Activated CD8-positive, alpha-beta memory T cell treated with anti-CD3 and anti-CD28 coated beads, Interleukin-2, amount 50 U/mL, for 24 hours (primary cell): ENCODE measurements around the gene GINS2.

ENCODE experiments used
- DNase-seq: peaks from one replicate; pipeline ENCODE4 v3.0.0-alpha.2; 2020; ENCODE audit errors: extremely low read depth

GINS2 gene

GRCh38 chr16:85640254-85640558 is 48.5 kb downstream of the GINS2 start:
- DNase-seq, result no peak

- no peak for DNase-seq
Measured at GRCh38 chr16:85639529-85640253, 49.1 kb downstream of the GINS2 start.

DNA sequence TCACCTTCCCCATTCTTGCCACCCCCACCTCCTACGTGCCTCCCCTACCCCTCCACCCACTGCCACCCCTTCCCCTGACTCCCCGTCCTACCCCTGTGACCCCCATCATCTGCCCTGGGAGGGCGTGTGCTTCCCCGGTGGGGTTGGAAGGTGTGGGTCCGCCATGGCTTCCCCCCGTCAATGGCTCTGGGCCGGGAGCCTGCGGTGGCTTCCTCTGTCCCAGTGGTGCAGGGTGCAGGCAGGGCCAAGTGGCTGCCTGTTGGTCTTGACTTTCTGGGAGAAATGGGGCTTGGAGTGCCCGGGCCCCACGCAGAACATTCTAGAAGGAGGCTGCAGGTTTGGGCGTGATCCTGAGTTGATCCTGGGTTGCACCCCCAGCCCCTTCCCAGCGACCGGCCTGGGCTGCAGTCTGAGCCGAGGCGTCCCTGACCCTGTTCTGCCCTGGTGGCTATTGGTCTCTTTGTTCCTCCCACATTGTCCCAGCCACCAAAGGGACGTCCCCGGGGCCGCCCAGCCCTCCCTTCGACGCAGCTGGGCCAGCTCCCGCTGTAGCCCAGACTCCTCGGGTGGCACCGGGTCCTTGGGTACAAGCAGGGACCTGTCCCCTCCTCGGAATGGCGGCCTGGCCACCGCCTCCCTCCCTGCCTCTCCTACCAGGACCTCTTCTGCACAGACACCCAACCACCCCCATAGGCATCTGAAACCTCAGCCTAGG is 49.9 kb downstream of the GINS2 start:
- no peak for DNase-seq

DNA sequence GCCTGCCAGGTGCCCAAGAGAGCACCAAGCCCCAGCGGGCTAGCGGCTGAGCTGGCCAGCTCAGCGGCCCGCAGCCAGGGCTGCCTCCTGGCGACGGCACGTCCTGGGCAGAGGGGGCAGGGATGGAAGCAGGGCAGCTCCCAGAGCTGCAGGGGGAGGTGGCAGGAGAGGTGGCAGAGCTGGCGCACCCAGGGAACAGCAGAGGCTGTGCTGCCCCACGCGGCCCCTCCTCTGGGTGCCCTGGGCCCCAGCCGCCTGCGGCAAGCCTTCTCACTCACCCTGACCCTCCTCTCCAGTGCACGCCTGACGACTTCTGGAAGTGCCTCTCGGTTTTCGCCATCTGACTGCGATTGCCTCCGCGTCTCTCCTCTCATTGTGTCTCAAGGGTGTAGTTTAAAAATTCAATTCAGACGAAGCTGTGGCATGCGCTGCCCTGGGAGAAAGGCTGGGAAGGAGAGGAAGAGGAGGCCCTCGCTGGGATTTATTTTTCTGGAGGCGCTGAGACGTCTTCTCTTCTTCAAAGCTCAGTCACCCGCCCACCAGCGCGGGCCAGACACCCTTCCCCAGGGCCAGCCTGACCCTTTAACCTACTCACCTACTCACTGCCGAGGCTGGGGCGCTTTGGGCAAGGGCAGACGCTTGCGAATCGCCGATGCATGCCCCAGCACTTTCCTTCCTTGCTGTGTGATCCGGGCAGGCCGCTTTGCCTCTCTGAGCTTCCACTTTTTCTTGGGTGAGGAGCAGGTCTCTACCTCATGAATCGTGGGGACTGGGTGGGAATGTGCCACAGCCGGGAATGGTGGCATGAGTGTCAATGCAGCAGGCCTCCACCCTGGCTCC is 50.7 kb downstream of the GINS2 start:
- DNase-seq, result no peak

GRCh38 chr16:85637061-85637807 is 51.5 kb downstream of the GINS2 start:
- no peak for DNase-seq

- DNase-seq, result no peak
Measured at GRCh38 chr16:85636234-85636812, 52.4 kb downstream of the GINS2 start.

DNA sequence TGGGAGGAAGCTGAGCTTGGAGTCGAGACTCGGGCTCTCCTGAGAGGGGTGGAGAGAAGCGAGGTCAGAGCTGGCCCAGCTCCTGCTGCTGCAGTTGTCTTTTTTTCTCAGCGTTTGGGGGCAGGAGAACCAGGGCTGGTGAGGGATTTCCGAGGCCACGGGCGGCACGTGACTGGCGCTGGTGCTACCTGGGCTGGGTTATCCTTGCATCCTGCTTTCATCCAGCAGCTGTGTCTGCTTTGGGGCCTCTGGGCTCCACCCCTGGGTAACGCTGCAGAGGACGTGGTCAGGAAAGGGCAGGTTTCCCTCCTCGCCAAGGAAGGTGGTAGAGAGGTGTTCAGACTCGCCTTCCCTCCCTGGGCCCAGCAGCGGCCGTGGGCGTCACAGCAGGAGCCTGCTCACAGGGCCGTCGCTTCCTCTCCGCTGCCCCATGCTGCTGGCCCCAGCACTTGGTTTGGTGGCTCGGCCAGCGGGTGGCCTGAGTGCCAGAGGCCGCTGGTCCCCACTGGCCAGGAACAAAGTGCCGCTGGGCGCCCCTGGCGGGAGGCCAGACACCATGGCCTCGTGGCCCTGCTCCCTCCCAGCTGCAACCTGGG is 53.1 kb downstream of the GINS2 start:
- DNase-seq, result no peak

DNA sequence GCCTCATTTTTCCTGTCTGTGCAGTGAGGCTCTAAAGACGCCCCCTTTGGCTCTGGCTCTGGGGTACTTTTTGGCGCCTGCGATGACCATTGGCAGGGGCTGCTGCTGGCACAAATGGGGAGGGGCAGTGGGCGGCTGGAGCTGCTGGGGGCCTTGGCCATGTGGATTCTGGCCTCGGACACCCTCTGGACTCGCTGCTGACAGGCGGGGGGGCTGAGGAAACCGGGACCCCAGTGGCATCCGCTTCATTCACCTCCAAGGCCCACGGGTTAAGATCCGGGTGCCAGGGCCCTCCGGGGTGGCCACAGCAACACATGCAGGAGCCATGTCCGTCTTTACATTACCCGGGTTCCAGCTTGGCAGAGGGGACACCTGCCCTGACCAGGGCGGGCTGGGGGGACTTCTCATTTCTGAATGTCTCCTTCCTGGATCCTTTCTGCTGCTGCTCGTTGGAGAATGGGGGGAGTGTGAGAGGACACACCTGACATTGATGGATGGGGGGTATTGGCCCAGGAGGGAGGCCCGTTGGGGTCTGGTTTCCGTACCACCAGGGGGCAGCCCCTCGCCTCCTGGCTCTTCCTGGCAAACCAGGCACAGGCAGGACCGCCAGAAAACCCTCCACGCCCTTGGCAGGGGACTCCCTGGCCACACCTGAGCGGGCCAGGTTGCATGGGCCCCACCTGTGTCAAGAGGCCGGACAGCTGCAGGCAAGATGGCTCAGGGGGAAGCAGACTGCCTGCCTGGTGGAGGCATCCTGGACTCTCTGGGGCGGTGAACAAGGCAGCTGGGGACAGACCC is 53.8 kb downstream of the GINS2 start:
- no peak for DNase-seq

DNA sequence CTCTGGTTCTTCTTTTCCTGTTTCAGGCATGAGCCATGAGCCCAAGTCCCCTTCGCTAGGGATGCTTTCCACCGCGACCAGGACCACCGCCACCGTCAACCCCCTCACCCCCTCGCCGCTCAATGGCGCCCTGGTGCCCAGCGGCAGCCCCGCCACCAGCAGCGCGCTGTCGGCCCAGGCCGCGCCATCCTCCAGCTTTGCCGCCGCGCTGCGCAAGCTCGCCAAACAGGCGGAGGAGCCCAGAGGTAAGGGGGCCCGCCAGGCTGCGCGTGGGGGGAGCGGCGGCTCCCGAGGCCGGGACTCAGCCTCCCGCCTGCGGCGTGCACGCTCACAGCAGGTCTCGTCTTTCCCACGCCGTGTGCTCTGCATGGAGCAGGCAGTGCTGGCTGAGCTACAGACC is 54.9 kb downstream of the GINS2 start:
- DNase-seq, result no peak

- no peak for DNase-seq
Measured at GRCh38 chr16:85633438-85633743, 55.4 kb downstream of the GINS2 start.

DNA sequence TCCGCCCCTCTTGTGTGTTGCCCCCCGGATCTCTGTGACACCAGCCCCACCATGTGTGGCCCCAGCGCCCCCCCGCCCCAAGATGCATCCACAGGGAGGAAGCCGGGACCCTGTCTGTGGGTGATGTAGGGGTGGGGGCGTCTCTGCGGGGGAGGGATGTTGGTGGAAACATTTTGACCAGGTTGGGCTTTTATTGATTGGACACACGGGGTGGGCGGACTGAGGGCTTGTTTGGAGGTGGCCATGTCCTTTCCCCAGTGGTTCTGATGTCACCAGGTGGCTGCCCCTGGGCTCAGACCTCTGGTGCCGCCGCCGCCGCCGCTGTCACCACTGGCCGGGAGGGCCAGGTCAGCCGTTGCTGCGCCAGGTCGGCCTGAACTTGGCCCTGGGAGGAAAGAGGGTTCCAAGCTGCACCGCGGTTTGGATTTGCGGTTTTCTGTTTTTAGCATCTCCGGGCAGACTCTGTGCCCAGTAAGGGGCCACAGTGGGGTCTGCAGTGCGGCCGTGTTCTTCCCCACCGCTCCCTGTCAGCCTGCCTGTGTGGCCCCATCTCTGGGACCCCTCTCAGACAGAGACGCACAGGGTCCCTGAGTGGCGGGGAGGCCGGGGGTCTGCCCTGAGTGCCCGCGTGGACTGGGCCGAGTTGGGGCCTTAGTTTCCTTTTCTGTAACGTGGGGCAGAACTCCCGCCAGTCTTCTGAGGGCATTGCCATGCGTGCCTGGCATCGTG is 55.9 kb downstream of the GINS2 start:
- DNase-seq, result no peak

DNA sequence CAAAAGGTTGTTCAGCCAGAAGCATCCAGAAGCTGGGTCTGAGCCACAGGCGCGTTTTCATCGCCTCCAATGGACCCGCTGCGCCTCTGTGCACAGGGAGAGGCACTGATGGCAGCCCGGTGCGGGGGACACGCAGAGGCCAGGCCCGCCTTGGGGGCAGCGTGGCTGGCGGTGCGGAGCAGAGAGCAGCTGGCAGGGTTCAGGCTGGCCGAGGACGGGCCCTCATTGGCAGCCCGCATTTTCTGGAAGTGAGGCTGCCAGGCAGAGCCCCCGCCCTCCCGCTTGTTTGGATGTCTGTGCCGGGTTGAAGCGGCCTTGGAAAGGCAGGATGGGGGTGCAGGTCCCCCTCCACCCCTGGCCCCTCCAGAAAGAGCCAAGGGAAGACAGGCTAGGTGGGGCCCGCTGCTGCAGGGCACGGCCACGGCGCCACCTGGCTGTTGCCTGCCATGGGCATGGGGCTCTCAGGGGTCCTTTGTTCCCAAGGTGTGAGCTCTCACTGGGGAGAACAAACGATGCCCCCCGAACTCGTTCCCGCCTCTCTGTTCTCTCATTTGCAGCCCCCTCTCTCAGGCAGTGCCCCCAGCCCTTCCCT is 56.9 kb downstream of the GINS2 start:
- DNase-seq, result no peak

DNA sequence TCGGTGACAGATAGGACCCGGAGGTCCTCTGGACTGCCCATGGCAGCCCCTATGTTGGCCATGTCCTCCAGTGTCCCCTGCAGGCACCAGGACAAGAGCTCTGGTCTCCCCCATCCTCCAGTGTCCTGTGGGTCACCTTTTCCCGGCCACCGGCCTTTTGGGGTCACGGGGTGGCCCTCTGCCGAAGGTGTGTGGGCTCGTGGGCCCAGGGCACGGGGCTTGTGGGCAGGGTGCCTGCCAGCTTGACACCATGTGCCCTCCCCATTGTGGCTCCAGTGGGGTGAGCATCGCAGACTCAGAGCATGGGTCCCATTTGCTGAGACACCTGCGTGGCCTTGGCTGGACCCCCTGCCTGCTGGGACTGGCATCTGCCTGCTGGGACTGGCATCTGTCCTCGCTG is 57.5 kb downstream of the GINS2 start:
- no peak for DNase-seq

DNA sequence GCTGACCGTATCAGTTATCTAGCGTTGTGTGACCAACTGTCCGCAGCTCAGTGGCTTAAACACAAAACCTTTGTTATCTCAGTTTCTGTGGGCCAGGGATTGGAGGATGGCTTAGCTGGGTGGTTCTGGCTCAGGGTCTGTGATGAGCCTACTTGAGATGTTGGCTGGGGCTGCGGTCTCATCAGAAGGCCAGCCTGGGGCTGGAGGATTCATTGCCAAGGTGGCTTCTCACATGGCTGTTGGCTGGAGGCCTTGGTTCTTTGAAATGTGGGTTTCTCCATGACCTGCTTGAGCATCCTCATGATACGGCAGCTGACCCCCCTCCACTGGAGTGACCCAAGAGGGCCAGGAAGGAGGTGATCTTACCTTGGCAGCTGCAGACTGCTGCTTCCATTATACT is 58.9 kb downstream of the GINS2 start:
- no peak for DNase-seq

- no peak for DNase-seq
Measured at GRCh38 chr16:85629326-85629725, 59.4 kb downstream of the GINS2 start.

DNA sequence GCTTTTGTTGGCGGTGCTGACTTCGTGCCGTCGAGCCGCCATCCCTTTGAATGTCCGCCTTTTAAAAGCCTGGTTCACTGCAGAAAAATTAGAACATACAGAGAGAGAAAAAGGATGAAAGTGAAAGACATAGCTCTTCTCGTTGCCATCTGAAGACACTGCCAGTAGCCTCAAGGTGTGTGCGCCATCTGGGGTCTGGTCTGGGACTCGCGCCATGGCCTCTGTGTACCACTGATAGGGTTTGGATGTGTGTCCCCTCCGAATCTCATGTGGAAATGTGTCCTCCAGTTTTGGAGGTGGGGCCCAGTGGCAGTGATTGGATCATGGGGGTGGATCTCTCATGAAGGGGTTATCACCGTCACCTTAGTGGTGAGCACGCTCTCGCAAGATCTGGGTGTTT is 60.1 kb downstream of the GINS2 start:
- no peak for DNase-seq

DNA sequence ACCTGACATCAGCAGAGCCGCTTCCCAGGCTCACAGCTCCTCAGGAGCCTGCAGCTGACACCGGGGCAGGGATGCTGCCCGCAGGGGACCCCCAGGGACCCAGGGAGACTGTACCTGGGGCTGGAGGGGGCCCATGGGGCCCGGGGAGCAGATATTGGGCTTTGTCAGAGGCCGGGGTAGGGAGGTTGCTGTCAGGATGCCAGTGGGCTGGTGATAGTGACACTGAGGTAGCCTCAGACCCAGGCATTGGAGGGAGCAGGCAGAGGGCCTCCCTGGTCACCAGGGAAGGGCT is 60.5 kb downstream of the GINS2 start:
- DNase-seq, result no peak

DNA sequence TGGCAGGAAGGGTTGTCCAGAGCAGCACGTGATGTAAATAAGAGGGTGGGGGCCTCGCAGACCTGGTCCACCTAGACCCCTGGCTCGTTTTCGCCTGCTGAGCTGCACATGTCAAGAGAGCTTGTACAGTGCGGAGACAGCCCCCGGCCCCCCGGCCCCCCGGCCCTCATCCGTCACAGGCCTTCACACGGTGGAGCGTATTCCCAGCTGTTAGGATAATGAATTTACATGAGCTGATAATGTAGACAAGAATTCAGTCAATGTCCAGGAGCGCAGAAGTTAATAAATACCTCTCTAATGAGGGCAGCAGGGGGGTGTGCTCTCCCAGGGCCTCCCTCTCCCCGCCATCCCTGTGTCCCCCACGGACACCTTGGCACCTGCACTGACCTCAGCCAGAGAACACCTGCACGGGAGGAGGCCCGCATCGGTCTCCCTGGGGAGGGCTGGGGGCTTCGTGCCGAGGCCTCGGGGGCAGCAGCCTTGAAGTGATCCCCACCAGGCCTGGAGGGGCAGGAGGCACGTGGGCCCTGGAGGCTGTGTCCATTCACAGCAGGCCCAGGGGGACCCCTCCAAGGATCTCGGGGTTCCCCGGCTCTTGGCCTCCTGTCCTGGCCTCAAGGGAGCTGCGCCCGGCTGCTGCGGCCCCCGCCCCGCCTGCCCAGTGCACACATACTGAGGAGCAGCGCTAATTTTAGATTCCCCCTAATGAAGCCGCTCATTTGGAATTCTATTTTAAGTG is 61.1 kb downstream of the GINS2 start:
- DNase-seq, result no peak

DNA sequence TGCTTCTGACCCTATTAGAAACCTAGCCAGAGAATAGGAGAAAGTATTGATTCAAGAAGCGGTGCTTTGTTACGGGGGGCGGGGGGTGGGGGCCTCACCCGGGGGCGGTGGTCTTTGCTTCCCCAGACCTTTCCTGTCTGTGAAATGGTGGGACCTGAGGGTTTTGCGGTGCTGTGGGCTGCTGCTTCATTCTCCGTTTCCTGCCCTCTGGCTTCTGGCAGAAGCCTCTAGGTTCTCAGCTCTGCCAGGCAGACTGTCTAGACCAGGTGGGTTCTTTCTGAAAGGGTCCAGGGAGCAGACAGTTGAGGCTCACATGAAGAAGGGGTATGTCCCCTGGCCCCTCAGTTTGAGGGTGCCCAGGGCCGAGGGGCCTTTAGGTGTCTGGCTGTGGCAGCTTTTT is 61.7 kb downstream of the GINS2 start:
- DNase-seq, result no peak
